ENCODE measurements around the gene SPART. TPM values are rescaled to one million over a fixed set of nuclear protein-coding genes. Genes with fewer than 3 reads are reported as not detected.

Gene SPART
- total RNA-seq, 1 experiment from 2014 or later = 0.12 TPM

- no peaks in the 10 kb centered on the region for H4K20me1 ChIP-seq (ENCODE audit: insufficient read depth)
- no peaks in the 10 kb centered on the region for H3K27me3 ChIP-seq (ENCODE audit: insufficient read depth, low read length)
- H3K4me2 ChIP-seq (ENCODE audit: low read length) = no peak overlapping the region
- POLR2A ChIA-PET = no interaction called here
- H3K27ac ChIP-seq (ENCODE audit: low read depth, low read length) = no peak overlapping the region
- ATAC-seq (no peak), DNase-seq (ENCODE audit: low read depth, low spot score) (no peak)
- H3K36me3 ChIP-seq (ENCODE audit: control insufficient read depth in 1 of 2, insufficient read depth in 2 of 2, low read length in 2 of 2) = no peaks in the 10 kb centered on the region
- peaks cover 0 to 9% of the 10 kb centered on the region in 2 experiments; a peak in 2 of 4 replicates for H3K9me3 ChIP-seq (ENCODE audit: control insufficient read depth in 1 of 2, insufficient read depth in 1 of 2, low read depth in 1 of 2, low read length in 2 of 2)
- no peak overlapping the region for H3K4me3 ChIP-seq (replicated peaks in 1 of 2; ENCODE audit: low read depth in 1 of 2, low read length in 2 of 2)
- H3K9ac ChIP-seq (ENCODE audit: low read length) = no peak overlapping the region
- H3K79me2 ChIP-seq (ENCODE audit: insufficient read depth, low read length) = no peaks in the 10 kb centered on the region
- CTCF ChIA-PET = no interaction called here
- H3K9me2 ChIP-seq (ENCODE audit: insufficient read depth) = no peaks in the 10 kb centered on the region
- no peaks in the 10 kb centered on the region for H3K4me1 ChIP-seq (ENCODE audit: control insufficient read depth in 1 of 2, insufficient read depth in 2 of 2, low read length in 2 of 2)
- intact Hi-C loops (cut with micrococcal nuclease) = no loop called here
- RAD21 ChIA-PET (ENCODE audit: low non-redundant PET in 1 of 2, low total read pairs in 2 of 2, uncharacterized antibody in 2 of 2, unreplicated experiment in 2 of 2) = no interaction called here
- BruUV-seq (replicated peaks) = no TSS peak
- no peak for TF ChIP-seq CBX3 (IDR thresholded peaks at IDR 0.05; ENCODE audit: low read depth)
- TF ChIP-seq, protein P1, sequence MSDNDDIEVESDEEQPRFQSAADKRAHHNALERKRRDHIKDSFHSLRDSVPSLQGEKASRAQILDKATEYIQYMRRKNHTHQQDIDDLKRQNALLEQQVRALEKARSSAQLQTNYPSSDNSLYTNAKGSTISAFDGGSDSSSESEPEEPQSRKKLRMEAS (IDR thresholded peaks at IDR 0.05) = no peak
- TF ChIP-seq TCF7L2 (IDR thresholded peaks at IDR 0.05; ENCODE audit: borderline replicate concordance, extremely low read depth, insufficient read depth, insufficient read length) = no peak
- TF ChIP-seq POLR2AphosphoS5 (IDR thresholded peaks at IDR 0.05; ENCODE audit: low read depth, low read length) = no peak
- no peak overlapping the region for H2AFZ ChIP-seq (ENCODE audit: low read depth, low read length, poor library complexity, severe bottlenecking)
Observed at GRCh38 chr13:36359301-36359950, 13.2 kb upstream of the SPART start.

GRCh38 chr13:36358175-36358718 lies 12.1 kb upstream of the SPART start:
- TF ChIP-seq POLR2AphosphoS5 (IDR thresholded peaks at IDR 0.05; ENCODE audit: low read depth, low read length) (no peak), CEBPB (IDR thresholded peaks at IDR 0.05; ENCODE audit: low read depth) (no peak), YY1 (IDR thresholded peaks at IDR 0.05; ENCODE audit: extremely low read depth, insufficient replicate concordance, low read depth, low read length) (no peak)
- BruUV-seq (replicated peaks) = no TSS peak
- Histone ChIP-seq H3K79me2 (ENCODE audit: insufficient read depth, low read length) (no peaks in the 10 kb centered on the region), H4K20me1 (ENCODE audit: insufficient read depth) (no peaks in the 10 kb centered on the region), H3K27ac (ENCODE audit: low read depth, low read length) (no peak overlapping the region), H3K27me3 (ENCODE audit: insufficient read depth, low read length) (no peaks in the 10 kb centered on the region), H3K9ac (ENCODE audit: low read length) (no peak overlapping the region), H3K4me2 (ENCODE audit: low read length) (no peak overlapping the region), H3K4me1 (ENCODE audit: control insufficient read depth in 1 of 2, insufficient read depth in 2 of 2, low read length in 2 of 2) (no peaks in the 10 kb centered on the region), H3K9me3 (ENCODE audit: control insufficient read depth in 1 of 2, insufficient read depth in 1 of 2, low read depth in 1 of 2, low read length in 2 of 2) (peaks cover 0 to 9% of the 10 kb centered on the region in 2 experiments; a peak in 2 of 4 replicates), H3K36me3 (ENCODE audit: control insufficient read depth in 1 of 2, insufficient read depth in 2 of 2, low read length in 2 of 2) (no peaks in the 10 kb centered on the region), H2AFZ (ENCODE audit: low read depth, low read length, poor library complexity, severe bottlenecking) (no peak overlapping the region), H3K4me3 (replicated peaks in 1 of 2; ENCODE audit: low read depth in 1 of 2, low read length in 2 of 2) (no peak overlapping the region), H3K9me2 (ENCODE audit: insufficient read depth) (no peaks in the 10 kb centered on the region)
- intact Hi-C loops (cut with micrococcal nuclease) = no loop called here
- DNase-seq (ENCODE audit: low read depth, low spot score) = no peak
- no peak for ATAC-seq
- ChIA-PET POLR2A (no interaction called here), CTCF (no interaction called here), RAD21 (ENCODE audit: low non-redundant PET in 1 of 2, low total read pairs in 2 of 2, uncharacterized antibody in 2 of 2, unreplicated experiment in 2 of 2) (no interaction called here)
